Fibroblast of the aortic adventitia (primary cell): ENCODE data around the gene THAP4. TPM values are rescaled to one million over a fixed set of nuclear protein-coding genes. Genes with fewer than 3 reads are reported as not detected.

Experiments
- DNase-seq: peaks from one replicate; pipeline ENCODE4 v3.0.0-alpha.2; 2010; ENCODE audit warnings: low read depth
- H3K4me3 ChIP-seq: 2 replicates; pipeline ENCODE4 v1.5.1; 2011; ENCODE audit warnings: low read depth, mild to moderate bottlenecking, control low read depth, low read length, moderate library complexity
- total RNA-seq: library from RNA; depleted of rRNA; stranded (reverse); fragments of >200 nt; gene quantifications from 2 replicates; pipeline ENCODE4 v1.2.3, GENCODE V29; 2012; ENCODE audit warnings: low replicate concordance
- TF ChIP-seq, protein P1 (sequence below): IDR thresholded peaks from 2 replicates; pipeline ENCODE4 v1.5.1; 2011; ENCODE audit warnings: mild to moderate bottlenecking, low read length, control low read depth, inconsistent platforms; ENCODE audit not compliant: insufficient read depth

Gene THAP4
- total RNA-seq, 1 donor = 26.4 TPM

- DNase-seq = no peak
- TF ChIP-seq, protein P1, sequence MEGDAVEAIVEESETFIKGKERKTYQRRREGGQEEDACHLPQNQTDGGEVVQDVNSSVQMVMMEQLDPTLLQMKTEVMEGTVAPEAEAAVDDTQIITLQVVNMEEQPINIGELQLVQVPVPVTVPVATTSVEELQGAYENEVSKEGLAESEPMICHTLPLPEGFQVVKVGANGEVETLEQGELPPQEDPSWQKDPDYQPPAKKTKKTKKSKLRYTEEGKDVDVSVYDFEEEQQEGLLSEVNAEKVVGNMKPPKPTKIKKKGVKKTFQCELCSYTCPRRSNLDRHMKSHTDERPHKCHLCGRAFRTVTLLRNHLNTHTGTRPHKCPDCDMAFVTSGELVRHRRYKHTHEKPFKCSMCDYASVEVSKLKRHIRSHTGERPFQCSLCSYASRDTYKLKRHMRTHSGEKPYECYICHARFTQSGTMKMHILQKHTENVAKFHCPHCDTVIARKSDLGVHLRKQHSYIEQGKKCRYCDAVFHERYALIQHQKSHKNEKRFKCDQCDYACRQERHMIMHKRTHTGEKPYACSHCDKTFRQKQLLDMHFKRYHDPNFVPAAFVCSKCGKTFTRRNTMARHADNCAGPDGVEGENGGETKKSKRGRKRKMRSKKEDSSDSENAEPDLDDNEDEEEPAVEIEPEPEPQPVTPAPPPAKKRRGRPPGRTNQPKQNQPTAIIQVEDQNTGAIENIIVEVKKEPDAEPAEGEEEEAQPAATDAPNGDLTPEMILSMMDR = no peak
- no peak overlapping the region for H3K4me3 ChIP-seq
Measured at GRCh38 chr2:241550616-241551580, 86.1 kb downstream of the THAP4 start.

GRCh38 chr2:241548451-241548835 is 88.5 kb downstream of the THAP4 start:
- no peak for DNase-seq
- TF ChIP-seq, protein P1 = no peak
- no peak overlapping the region for H3K4me3 ChIP-seq

GRCh38 chr2:241547781-241548450 is 89.0 kb downstream of the THAP4 start:
- H3K4me3 ChIP-seq = no peak overlapping the region
- TF ChIP-seq, protein P1 = no peak
- no peak for DNase-seq

DNA sequence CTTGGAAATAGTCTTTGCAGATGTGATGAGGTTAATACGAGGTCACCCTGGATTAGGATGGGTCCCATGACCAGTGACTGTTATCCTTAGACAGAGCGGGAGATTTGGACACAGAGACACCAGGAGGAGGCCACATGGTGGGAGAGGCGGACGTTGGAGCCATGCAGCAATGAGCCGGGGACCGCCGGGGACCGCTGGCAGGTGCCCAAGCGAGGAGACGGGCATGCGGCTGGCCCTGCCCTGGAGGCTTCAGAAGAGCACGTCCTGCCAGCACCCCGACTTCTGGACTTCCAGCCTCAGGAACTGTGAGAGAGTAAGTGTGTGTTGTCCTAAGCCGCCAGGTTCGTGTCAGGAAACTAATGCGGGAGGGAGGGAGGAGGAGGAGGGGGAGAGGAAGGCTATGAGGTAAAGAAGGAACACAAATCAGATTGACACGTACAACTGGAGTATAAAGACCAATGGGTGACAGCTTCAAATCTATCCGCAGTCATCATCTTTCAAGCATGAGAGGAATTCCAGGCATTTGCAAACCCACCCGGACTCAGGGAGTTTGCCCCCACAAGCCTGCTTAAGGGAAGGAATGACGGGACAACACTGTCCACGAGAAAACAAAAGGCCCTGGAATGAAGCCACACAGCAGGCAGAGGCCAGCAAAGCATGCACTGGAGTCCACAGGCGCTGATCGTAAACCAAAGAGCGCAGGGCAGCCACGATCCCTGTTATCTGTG is 90.0 kb downstream of the THAP4 start:
- H3K4me3 ChIP-seq = peak overlapping the region; percentile 1
- TF ChIP-seq, protein P1 = no peak
- DNase-seq = peak; percentile 92

DNA sequence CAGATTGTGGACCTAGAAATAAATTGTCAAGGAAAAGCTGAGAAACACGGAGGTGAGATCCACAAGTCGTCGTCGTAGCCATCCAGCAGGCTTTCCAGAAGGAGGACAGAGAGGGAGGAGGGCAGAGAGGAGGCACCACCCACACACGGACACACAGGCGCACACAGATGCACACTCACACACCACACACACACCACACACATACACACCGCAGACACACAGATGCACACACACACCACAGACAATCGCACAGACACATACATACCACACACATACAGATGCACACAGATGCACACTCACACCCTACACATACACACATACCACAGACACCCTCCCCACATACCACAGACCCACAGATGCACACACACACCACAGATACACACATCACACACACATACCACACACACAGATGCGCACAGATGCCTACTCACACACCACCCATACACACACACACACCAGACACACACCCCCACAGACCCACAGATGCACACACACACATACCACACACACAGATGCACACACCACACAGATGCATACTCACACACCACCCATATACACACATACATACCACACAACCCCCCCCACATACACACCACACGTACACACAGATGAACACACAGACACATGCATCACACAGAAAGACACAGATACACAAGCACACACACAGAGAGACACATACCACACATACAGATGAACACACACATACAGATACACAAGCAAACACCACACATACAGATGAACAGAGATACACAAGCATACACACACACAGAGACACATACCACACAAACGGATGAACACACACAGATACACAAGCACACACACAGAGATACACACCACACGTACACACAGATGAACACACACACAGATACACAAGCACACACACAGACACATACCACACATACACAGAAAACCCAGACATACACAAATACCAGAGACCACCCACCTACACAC is 91.2 kb downstream of the THAP4 start:
- TF ChIP-seq, protein P1 = no peak
- no peak overlapping the region for H3K4me3 ChIP-seq
- DNase-seq = no peak

DNA sequence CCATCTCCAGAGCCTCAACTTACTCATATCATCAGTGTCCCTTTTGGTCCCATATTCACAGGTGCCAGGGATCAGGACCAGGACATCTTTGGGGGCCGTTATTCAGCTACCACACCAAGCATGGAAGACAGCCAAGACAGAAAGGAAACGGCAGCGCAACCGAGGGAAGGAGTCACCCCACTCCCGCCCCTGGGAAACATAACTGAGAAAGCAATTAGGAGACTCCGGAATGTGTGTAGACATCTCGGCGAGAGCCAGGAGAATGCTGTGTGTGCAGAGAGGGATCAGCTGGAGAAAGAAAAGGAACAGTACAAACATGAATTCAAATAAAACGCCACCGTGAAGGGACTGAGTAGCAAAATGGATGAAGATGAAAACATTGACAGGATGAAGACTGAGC is 91.9 kb downstream of the THAP4 start:
- TF ChIP-seq, protein P1 = no peak
- DNase-seq = peak; percentile 39
- H3K4me3 ChIP-seq = no peak overlapping the region
